OCI-M1 (cell line): ENCODE results near the gene CASZ1.

ENCODE experiments used
- DNase-seq: peaks from one replicate; lab custom pipeline; 2025; lab: John Stamatoyannopoulos, UW

The CASZ1 gene

DNA sequence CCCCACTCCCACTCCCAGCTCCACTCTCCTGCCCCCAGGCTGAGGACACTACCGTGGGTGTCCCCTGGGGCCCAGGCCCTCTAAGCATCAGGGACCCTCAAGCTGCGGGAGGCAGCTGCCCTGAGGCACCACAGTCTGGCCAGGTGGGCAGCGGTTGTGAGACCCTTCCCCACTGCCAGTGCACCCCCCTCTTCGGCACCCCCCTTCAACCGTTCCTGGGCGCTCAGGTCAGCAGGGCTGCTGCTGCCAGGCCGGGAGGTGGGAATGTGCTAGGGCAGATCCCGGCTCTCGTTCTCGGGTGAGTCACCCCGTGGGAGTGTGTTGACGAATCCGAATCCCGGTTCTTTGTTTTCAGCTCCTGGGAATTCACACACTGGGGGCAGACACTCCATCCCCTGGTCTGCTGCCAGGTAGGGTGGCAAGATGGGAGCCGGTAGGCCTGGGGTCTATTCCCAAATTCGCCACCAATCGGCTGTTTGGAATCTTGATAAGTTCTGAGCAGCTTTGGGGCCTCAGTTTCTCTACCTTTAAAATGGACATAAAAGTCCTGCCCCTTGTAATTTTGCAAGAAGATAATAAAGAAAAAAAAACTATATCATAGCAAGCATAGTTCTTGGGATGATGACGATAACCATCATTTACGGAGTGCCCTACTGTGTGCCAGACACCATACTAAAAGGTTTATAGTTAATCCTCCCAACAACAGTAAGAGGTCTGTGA lies 28.5 kb upstream of the CASZ1 start:
- DNase-seq, result no peak

DNA sequence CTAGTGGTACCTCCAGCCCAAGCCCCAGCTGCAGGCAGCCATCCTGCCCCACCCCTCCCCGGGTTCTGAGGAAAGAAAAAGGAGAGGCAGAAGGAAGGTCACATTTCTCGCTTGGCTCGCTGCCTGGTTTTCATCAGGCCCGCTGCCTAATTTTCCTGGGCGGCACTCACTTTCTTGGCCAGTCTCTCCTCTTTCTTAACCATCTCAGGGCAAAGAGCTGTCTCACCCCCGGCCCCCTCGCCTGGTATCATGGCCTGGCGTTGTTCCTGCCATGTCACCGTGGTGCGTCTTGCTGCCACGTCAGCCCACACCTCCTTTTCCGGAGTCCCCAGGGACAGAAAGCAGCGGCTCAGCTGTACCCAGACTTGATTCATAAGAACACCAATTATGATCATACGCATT lies 26.6 kb upstream of the CASZ1 start:
- no peak for DNase-seq

DNA sequence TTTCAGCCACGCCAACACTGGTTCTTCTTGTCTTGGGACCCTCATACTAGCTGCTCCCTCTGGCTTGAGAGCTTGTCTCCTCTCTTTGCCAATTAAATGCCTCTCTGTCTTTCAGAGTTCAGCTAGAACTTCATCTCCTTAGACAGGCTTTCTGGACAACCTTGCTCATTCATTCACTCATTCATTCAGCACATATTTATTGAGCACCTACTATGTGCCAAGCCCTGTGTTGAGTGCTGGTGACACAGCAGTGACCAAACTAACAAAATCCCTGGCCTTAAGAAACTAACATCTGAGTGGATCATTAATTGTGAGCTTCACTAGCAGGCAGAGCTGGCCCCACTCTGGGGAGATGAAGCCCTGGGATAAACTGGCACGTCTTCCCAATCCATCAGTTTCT lies 24.9 kb upstream of the CASZ1 start:
- DNase-seq, result no peak

GRCh38 chr1:10820422-10820821 lies 24.0 kb upstream of the CASZ1 start:
- no peak for DNase-seq

DNA sequence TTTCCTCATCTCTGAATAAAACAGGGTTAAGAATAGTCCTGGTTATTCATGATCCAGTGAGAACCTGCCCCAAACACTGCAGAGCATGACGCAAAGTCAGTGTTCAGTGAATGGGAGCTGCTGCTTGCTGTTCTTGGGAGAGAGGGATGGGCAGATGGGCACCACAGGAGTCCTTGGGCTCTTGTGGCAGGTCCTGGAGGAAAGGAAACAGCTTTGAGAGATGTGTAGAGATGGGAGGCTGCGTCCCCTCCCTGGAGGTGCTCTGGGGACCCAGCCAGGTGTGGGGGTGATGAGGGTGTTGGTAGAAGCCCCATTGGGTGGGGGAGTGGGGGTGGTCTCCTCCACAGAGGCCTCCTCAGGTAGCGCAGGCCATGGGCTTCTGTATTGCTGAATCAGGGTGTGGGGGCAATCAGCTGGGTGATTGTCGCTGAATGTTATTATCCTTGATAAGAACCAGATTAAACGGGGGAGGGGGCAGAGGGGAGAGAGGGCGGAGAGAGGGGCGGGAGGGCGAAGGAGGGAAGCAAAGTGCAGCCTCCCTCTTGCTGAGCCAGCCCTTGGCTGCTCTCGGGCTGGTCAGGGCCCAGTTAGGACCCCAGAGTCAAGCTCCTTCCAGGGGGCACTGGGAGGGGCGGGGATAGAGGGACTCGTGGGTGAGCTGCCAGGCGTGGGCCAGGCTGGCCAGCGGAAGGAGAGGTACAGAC lies 22.9 kb upstream of the CASZ1 start:
- no peak for DNase-seq

GRCh38 chr1:10818262-10819197 lies 22.1 kb upstream of the CASZ1 start:
- no peak for DNase-seq

DNA sequence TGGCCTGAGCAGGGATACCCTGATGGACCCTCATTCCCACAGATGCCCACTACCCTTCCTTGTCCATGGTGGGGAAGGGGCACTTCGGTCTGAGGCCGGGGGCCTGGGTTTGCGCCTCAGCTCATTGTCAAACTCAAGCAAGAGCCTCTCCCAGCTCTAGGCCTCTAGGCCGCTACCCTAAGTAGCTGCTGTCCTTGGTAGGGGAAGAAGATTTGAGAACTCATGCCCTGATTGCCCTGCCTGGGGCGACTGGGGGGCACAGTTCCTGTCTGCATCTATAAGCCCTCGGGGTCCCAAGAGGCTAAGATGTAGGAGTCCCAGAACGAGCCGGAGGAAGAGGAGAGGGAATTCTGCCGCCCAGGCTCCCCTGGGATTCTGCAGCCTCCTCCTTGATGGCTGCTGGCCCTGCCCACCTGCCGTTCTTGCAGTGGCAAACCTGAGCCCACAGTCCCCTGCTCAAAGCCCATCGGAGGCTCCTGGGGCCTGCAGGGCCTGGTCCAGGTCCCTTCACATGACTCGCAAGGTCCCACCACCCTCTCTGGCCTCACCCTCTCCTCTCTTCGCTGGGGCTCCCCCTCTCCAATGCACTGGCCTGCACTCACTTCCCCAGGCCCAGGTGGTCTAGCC lies 20.4 kb upstream of the CASZ1 start:
- DNase-seq, result no peak

- no peak for DNase-seq
These were observed 19.8 kb upstream of the CASZ1 start for GRCh38 chr1:10816233-10816632.

- no peak for DNase-seq
These were observed 19.4 kb upstream of the CASZ1 start for GRCh38 chr1:10815858-10816195.

DNA sequence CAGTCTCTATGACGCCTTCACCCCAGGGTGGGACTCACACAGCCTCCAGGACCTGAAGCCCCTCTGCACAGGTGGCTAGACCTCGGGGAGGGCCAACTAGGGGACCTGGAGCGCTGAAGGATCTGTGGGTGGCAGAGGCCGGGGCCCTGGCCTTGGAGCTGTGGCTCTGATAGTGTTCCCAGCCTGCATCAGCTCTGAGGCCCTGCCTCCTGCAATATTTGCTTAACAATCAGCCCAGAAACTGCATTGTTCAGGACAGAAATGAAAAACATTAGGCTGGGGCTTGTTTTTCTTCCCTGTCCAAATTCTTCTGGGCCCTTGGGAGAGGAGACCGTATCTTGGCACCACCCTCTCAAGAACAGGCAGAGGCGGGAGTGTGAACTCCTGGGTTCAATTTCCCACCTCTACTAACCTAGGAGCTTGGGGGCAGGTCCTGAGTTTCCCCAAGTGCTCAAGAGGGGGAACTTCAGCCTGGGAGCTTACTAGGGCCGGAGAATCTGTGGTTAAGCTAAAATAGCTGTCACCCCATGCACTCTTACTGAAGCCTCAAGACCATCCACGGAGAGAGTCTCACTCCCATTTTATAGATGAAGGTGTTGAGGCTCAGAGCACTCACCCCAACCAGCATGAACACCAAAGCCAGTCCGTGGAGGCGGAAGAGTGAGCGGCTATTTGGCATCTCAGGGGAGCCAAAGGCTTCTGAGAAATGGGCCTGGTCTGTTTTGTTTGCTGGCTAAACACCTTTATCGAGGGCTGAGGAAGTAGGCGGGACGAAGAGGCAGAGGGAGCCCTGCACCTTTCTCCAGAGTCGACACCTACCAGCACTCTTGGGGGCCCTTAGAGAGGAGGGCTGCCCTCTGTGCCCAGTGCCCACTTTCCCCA lies 18.8 kb upstream of the CASZ1 start:
- DNase-seq, result no peak

- no peak for DNase-seq
These were observed 17.9 kb upstream of the CASZ1 start for GRCh38 chr1:10814312-10814711.

- no peak for DNase-seq
These were observed 17.4 kb upstream of the CASZ1 start for GRCh38 chr1:10813799-10814198.

GRCh38 chr1:10812387-10812915 lies 16.0 kb upstream of the CASZ1 start:
- no peak for DNase-seq

DNA sequence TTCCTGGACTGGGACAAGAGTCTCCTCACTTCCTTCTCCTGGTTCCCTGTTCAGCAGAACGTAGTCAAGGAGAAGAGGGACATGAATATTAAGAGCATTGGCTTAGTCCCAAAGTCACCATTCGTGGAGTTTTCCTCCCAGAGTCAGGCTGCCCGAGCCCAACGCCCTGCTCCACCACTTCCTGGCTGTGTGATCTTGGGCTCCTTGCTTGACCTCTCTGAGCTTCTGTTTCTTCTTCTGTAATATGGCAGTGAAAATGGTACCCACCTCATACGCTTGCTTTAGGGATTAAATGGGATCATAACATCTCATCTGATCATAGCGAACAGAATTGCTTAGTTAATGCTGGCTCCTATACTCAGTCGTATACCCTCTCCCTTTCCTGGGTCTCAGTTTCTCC lies 12.0 kb upstream of the CASZ1 start:
- no peak for DNase-seq

- no peak for DNase-seq
These were observed 10.5 kb upstream of the CASZ1 start for GRCh38 chr1:10806966-10807365.

GRCh38 chr1:10803971-10804820 lies 7.8 kb upstream of the CASZ1 start:
- DNase-seq, result no peak

GRCh38 chr1:10802944-10803715 lies 6.7 kb upstream of the CASZ1 start:
- no peak for DNase-seq

- no peak for DNase-seq
These were observed 4.3 kb upstream of the CASZ1 start for GRCh38 chr1:10800778-10801177.

- no peak for DNase-seq
These were observed 3.3 kb upstream of the CASZ1 start for GRCh38 chr1:10799726-10800125.
